ENCODE results near the gene FGFRL1.

- TF ChIP-seq CTCF (conservative IDR thresholded peaks at IDR 0.05 in 1 of 2, IDR thresholded peaks at IDR 0.05 in 1 of 2; ENCODE audit: low read depth in 1 of 2, low read length in 2 of 2) (no peak), EZH2 (IDR thresholded peaks at IDR 0.05; ENCODE audit: low read length, missing control alignments) (no peak)
Observed at GRCh38 chr4:1040344-1041146, 29.1 kb downstream of the FGFRL1 start.

Measured in fibroblast of lung (primary cell).